ENCODE data around the gene ARL3. TPM values are rescaled to one million over a fixed set of nuclear protein-coding genes. Genes with fewer than 3 reads are reported as not detected.
A peak's percentile ranks its signal among the peaks of the same experiment; 100 is the strongest.

Gene ARL3
- total RNA-seq, 4 donors from 2014 or later: 11.0 to 17.7 (median 13.8) TPM

- no peaks in the 10 kb centered on the region for H3K36me3 ChIP-seq
- TF ChIP-seq CTCF (IDR thresholded peaks at IDR 0.05) (no peak), POLR2A (IDR thresholded peaks at IDR 0.05) (peak in 1 of 2 donors; percentile 18), EP300 (IDR thresholded peaks at IDR 0.05) (peak in 1 of 2 donors; percentile 79)
- DNase-seq (ENCODE audit: low spot score in 2 of 2): peak in 1 of 2 donors; percentile 60
- peak overlapping the region; percentile 8 to 40 (median 18) for H3K4me3 ChIP-seq
- peaks cover 6 to 89% (median 70%) of the 10 kb centered on the region in 4 donors for H3K4me1 ChIP-seq
- no peaks in the 10 kb centered on the region for H3K9me3 ChIP-seq
- WGBS, 2 donors: 1 to 3% methylated on average over 19 of the region's 19 CpGs
- no peaks in the 10 kb centered on the region for H3K27me3 ChIP-seq
- H3K27ac ChIP-seq: peak overlapping the region; percentile 55 to 94 (median 81)
Measured at GRCh38 chr10:102673819-102674511, 40.2 kb downstream of the ARL3 start.

GRCh38 chr10:102673236-102673818 lies 40.9 kb downstream of the ARL3 start:
- H3K27me3 ChIP-seq: no peaks in the 10 kb centered on the region
- WGBS, 2 donors: 40 to 52% methylated on average over 9 to 13 of the region's 13 CpGs
- TF ChIP-seq CTCF (IDR thresholded peaks at IDR 0.05) (no peak), POLR2A (IDR thresholded peaks at IDR 0.05) (no peak), EP300 (IDR thresholded peaks at IDR 0.05) (no peak)
- H3K4me1 ChIP-seq: peaks cover 6 to 89% (median 69%) of the 10 kb centered on the region in 4 donors
- peak overlapping the region in 2 of 4 donors; percentile 22 to 40 for H3K4me3 ChIP-seq
- peak overlapping the region; percentile 55 to 94 (median 81) for H3K27ac ChIP-seq
- no peaks in the 10 kb centered on the region for H3K9me3 ChIP-seq
- H3K36me3 ChIP-seq: no peaks in the 10 kb centered on the region
- DNase-seq (ENCODE audit: low spot score in 2 of 2): no peak

DNA sequence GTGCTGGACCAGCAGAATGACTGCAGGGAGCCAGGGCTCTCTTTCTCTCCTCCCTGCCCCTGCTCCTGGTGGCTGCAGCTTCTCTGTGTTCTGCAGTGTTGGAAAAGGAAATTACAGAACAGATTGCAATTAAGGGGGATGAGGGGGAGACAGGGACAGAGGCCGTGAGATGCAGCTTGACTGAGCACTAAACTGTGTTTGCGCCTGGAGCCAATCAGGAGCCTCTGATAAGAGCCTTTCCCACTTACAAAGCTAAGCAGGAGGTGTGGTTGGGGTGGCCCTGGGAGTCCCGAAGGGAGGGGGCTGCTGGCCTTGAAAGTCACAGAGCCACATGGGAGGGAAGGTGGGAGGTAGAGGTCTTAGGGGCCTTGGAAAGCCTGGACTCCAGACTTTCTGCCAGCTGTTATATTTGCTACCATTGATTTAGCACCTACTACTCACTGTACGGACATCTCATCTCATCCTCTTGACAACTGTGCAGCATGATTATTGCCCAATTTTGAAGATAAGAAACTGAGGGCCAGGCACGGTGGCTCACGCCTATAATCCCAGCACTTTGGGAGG lies 43.2 kb downstream of the ARL3 start:
- peak overlapping the region in 2 of 4 donors; percentile 88 to 92 for H3K27ac ChIP-seq
- H3K27me3 ChIP-seq: no peaks in the 10 kb centered on the region
- H3K9me3 ChIP-seq: no peaks in the 10 kb centered on the region
- H3K4me3 ChIP-seq: no peak overlapping the region
- H3K36me3 ChIP-seq: no peaks in the 10 kb centered on the region
- DNase-seq (ENCODE audit: low spot score in 2 of 2): no peak
- WGBS, 2 donors: 80 to 84% methylated on average over 6 of the region's 6 CpGs
- TF ChIP-seq CTCF (IDR thresholded peaks at IDR 0.05) (no peak), EP300 (IDR thresholded peaks at IDR 0.05) (no peak), POLR2A (IDR thresholded peaks at IDR 0.05) (no peak)
- peaks cover 0 to 74% (median 52%) of the 10 kb centered on the region in 4 donors for H3K4me1 ChIP-seq

DNA sequence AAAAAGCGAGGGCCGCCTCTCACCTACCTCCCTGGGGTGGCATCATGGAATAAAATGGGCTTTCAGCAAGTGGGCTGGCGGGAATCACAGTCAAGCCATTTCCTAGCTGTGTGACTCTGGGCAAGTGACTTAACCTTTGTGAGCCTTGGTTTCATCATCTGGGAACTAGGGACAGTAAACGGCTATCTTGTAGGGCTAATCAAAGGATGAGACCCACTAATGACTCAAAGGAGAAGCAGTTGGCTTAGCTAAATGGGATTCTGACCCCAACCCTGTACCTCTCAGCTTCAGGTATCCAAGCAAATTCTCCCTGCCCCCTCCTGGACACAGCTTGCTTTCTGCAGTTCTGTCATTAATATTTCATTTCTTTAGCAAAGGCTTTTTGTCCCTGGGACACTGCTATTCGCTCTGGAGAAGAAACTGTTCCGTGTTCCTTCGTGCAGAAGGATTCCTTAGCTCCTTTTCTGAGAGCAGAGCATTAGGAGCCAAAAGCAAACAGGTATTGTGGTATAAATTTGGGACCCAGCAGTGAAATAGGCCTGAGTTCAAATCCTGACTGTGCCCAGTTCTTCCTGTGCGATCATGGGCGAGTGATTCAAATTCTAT lies 44.0 kb downstream of the ARL3 start:
- no peak overlapping the region for H3K4me3 ChIP-seq
- peaks cover 0 to 66% (median 44%) of the 10 kb centered on the region in 4 donors for H3K4me1 ChIP-seq
- no peaks in the 10 kb centered on the region for H3K27me3 ChIP-seq
- no peak for DNase-seq (ENCODE audit: low spot score in 2 of 2)
- no peaks in the 10 kb centered on the region for H3K9me3 ChIP-seq
- TF ChIP-seq POLR2A (IDR thresholded peaks at IDR 0.05): no peak
- no peak for TF ChIP-seq EP300 (IDR thresholded peaks at IDR 0.05)
- TF ChIP-seq CTCF (IDR thresholded peaks at IDR 0.05): peak in 2 of 5 experiments; percentile 2 to 4
- peak overlapping the region in 3 of 4 donors; percentile 76 to 92 (median 88) for H3K27ac ChIP-seq
- H3K36me3 ChIP-seq: no peaks in the 10 kb centered on the region
- 82 to 83% methylated on average over 9 of the region's 9 CpGs for WGBS, 2 donors
